Naive thymus-derived CD8-positive, alpha-beta T cell (primary cell): ENCODE measurements around the gene RNF126. TPM values are rescaled to one million over a fixed set of nuclear protein-coding genes. Genes with fewer than 3 reads are reported as not detected.
"Not testable (repeated sequence)": the region's sequence is repeated elsewhere in the genome, so short reads cannot be mapped to it uniquely, and the experiment has no call there.

Experiments used
- ATAC-seq, 2 donors: fragments of 150-1000 bp; cut with Tn5 transposase in 1 of 2; sonication (Bioruptor Pico), chemical (Tn5 transposase) in 1 of 2; 1 replicate in 1 of 2; 2 replicates in 1 of 2; pipeline ENCODE4 v1.10.0; 2021; ENCODE audit warnings: mild to moderate bottlenecking in 2 of 2, moderate library complexity in 2 of 2
- POLR2A ChIA-PET: fragments of 350-600 bp; sonication (Branson Sonifier 250); formaldehyde crosslinking; loops from one replicate; lab custom pipeline; 2021; ENCODE audit warnings: antibody characterized with exemption; lab: Charles Lee
- DNase-seq, 10 donors: peaks; one replicate each; pipeline versions ENCODE4 v3.0.0 to v3.0.0-alpha.2; 2020 to 2022
- H3K27ac Mint-ChIP-seq, 10 donors: one replicate each; pipeline ENCODE4 v1.8.0; 2020 to 2022; ENCODE audit warnings: mild to moderate bottlenecking in 10 of 10, mixed read lengths in 10 of 10, moderate library complexity in 4 of 10, inconsistent platforms in 1 of 10
- H3K27me3 Mint-ChIP-seq, 5 donors: one replicate each; pipeline ENCODE4 v1.8.0; 2021 to 2022; ENCODE audit warnings: mixed read lengths in 5 of 5
- H3K36me3 Mint-ChIP-seq, 3 donors: one replicate each; pipeline ENCODE4 v1.8.0; 2020 to 2022; ENCODE audit warnings: mixed read lengths in 3 of 3, mild to moderate bottlenecking in 2 of 3, inconsistent platforms in 1 of 3
- H3K4me1 Mint-ChIP-seq, 4 donors: one replicate each; pipeline ENCODE4 v1.8.0; 2021 to 2022; ENCODE audit warnings: mixed read lengths in 4 of 4
- H3K4me3 Mint-ChIP-seq, 10 donors: one replicate each; pipeline ENCODE4 v1.8.0; 2020 to 2022; ENCODE audit warnings: mild to moderate bottlenecking in 10 of 10, mixed read lengths in 10 of 10, moderate library complexity in 6 of 10, inconsistent platforms in 1 of 10
- H3K9me3 Mint-ChIP-seq, 9 donors: one replicate each; pipeline ENCODE4 v1.8.0; 2020 to 2022; ENCODE audit warnings: mixed read lengths in 9 of 9, mild to moderate bottlenecking in 3 of 9, inconsistent platforms in 1 of 9, moderate library complexity in 1 of 9
- polyA plus RNA-seq, 3 donors: library from polyadenylated mRNA; unstranded; fragments of 300-500 nt; fragmentation: Illumina TruSeq; gene quantifications; one replicate each; pipeline ENCODE4 v1.2.3, GENCODE V29; 2021
- total RNA-seq, 8 experiments: library from RNA in 2 of 8; stranded (reverse) in 2 of 8; gene quantifications; one replicate each; pipeline ENCODE4 v1.2.3 and lab custom pipeline; 2021 to 2026

The RNF126 gene
- total and polyA plus RNA-seq, 5 experiments from 2014 or later: 56.2 to 125 (median 70.7) TPM

- not testable (repeated sequence) for H3K4me3 Mint-ChIP-seq, H3K27ac Mint-ChIP-seq, H3K9me3 Mint-ChIP-seq, H3K36me3 Mint-ChIP-seq
- DNase-seq: peak in 2 of 10 donors; percentile 25 to 29
- POLR2A ChIA-PET: interaction anchor here (0.6 to 1.0 kb wide), 2 partner anchors 21 to 575 kb away, joined by 3 read pairs; partner anchors contain the start of gene FAM174C
- H3K4me1 Mint-ChIP-seq: peaks cover 4 to 24% (median 17%) of the 10 kb centered on the region in 4 donors
- H3K27me3 Mint-ChIP-seq: peaks cover 3 to 51% (median 10%) of the 10 kb centered on the region in 5 donors
- ATAC-seq: peak in 1 of 2 donors; percentile 29
Measured at GRCh38 chr19:699885-700284, 36.9 kb upstream of the RNF126 start.

DNA sequence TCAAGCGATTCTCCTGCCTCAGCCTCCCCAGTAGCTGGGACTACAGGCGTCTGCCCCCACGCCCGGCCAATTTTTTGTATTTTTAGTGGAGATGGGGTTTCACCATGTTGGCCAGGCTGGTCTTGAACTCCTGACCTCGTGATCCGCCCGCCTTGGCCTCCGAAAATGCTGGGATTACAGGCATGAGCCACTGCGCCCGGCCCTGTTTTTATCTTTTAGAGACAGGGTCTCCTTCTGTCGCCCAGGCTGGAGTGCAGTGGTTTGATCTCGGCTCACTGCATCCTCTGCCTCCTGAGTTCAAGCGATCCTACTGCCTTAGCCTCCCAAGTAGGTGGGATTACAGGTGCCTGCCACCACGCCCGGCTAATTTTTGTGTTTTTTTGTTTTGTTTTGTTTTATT is 35.5 kb upstream of the RNF126 start:
- not testable (repeated sequence) for H3K36me3 Mint-ChIP-seq, H3K27ac Mint-ChIP-seq, ATAC-seq, H3K4me3 Mint-ChIP-seq, DNase-seq, H3K9me3 Mint-ChIP-seq
- H3K4me1 Mint-ChIP-seq: peaks cover 5 to 21% (median 12%) of the 10 kb centered on the region in 4 donors
- peaks cover 3 to 53% (median 10%) of the 10 kb centered on the region in 5 donors for H3K27me3 Mint-ChIP-seq
- POLR2A ChIA-PET: interaction anchor here (1.0 kb wide), 1 partner anchor 19 kb away, joined by 3 read pairs; no protein-coding TSS in a partner anchor

GRCh38 chr19:695352-695949 is 32.4 kb upstream of the RNF126 start, which contains the start of gene PRSS57:
Gene PRSS57, minus strand, starts transcription at chr19:695452. Its CDS starts 22 bp downstream, at chr19:695430.
- ATAC-seq (peak in 1 of 2 donors; percentile 23), DNase-seq (no peak)
- peaks cover 1 to 42% (median 7%) of the 10 kb centered on the region in 5 donors for H3K27me3 Mint-ChIP-seq
- H3K27ac Mint-ChIP-seq: no peak within 1 kb of the TSS
- POLR2A ChIA-PET: interaction anchor here (0.7 kb wide), 1 partner anchor 18 kb away, joined by 4 read pairs; no protein-coding TSS in a partner anchor
- peak within 1 kb of the TSS in 3 of 10 donors; percentile 26 to 51 (median 41) for H3K4me3 Mint-ChIP-seq
- no peaks in the 10 kb centered on the region for H3K9me3 Mint-ChIP-seq
- peaks cover 1 to 8% (median 5%) of the 10 kb centered on the region in 4 donors for H3K4me1 Mint-ChIP-seq
- no peaks in the 10 kb centered on the region for H3K36me3 Mint-ChIP-seq

- Mint-ChIP-seq H3K4me3 (peak overlapping the region in 3 of 10 donors; percentile 15 to 51 (median 41)), H3K27ac (no peak overlapping the region), H3K9me3 (no peaks in the 10 kb centered on the region), H3K4me1 (peaks cover 1 to 8% (median 5%) of the 10 kb centered on the region in 4 donors), H3K27me3 (peaks cover 1 to 38% (median 7%) of the 10 kb centered on the region in 5 donors), H3K36me3 (no peaks in the 10 kb centered on the region)
- POLR2A ChIA-PET: interaction anchor here (0.6 to 0.7 kb wide), 2 partner anchors 17 to 31 kb away, joined by 3 to 4 read pairs; no protein-coding TSS in a partner anchor
- ATAC-seq (peak in 1 of 2 donors; percentile 14), DNase-seq (no peak)
Measured at GRCh38 chr19:694481-695351, 31.7 kb upstream of the RNF126 start.

DNA sequence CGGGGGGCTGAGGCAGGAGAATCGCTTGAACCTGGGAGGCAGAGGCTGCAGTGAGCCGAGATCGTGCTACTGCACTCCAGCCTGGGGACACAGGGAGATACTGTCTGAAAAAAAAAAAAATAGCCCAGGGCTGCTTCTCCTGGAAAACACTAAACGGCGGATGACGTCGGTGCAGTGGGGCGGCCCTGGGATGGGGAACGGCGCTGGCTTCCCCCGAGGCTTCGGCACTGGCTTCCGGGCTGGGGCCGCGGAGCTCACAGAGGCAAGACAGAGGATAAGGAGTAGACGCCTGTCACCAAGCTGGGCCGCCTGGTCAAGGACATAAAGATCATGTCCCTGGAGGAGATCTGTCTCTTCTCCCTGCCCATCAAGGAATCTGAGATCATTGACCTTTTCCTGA is 27.2 kb upstream of the RNF126 start:
- Mint-ChIP-seq H3K27ac (no peak overlapping the region), H3K9me3 (no peaks in the 10 kb centered on the region), H3K36me3 (no peaks in the 10 kb centered on the region), H3K4me3 (no peak overlapping the region), H3K4me1 (peaks cover 0 to 8% (median under 1%) of the 10 kb centered on the region in 4 donors), H3K27me3 (peaks cover 0 to 4% (median 0%) of the 10 kb centered on the region in 5 donors)
- ATAC-seq: no peak
- DNase-seq: no peak
- POLR2A ChIA-PET: interaction anchor here (0.7 kb wide), 1 partner anchor 12 kb away, joined by 3 read pairs; no protein-coding TSS in a partner anchor

DNA sequence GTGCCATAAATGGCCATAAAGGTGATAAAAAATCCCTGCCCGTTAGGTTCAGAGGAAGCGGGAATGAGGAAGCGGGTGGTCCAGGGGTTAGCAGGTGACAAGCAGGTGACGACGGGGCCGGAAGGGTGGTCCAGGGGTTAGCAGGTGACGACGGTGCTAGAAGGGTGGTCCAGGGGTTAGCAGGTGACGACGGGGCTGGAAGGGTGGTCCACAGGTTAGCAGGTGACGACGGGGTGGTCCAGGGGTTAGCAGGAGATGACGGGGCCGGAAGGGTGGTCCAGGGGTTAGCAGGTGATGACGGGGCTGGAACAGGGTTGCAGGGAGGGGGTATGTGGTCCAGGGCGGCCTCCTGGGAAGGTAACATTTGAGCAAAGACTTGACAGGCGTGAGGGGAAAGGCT is 26.0 kb upstream of the RNF126 start:
- H3K36me3 Mint-ChIP-seq: no peaks in the 10 kb centered on the region
- no peaks in the 10 kb centered on the region for H3K27me3 Mint-ChIP-seq
- DNase-seq (no peak), ATAC-seq (no peak)
- no peak overlapping the region for H3K4me3 Mint-ChIP-seq
- no peaks in the 10 kb centered on the region for H3K4me1 Mint-ChIP-seq
- H3K27ac Mint-ChIP-seq: peak overlapping the region in 1 of 10 donors; percentile 15
- H3K9me3 Mint-ChIP-seq: no peaks in the 10 kb centered on the region
- POLR2A ChIA-PET: no interaction called here

DNA sequence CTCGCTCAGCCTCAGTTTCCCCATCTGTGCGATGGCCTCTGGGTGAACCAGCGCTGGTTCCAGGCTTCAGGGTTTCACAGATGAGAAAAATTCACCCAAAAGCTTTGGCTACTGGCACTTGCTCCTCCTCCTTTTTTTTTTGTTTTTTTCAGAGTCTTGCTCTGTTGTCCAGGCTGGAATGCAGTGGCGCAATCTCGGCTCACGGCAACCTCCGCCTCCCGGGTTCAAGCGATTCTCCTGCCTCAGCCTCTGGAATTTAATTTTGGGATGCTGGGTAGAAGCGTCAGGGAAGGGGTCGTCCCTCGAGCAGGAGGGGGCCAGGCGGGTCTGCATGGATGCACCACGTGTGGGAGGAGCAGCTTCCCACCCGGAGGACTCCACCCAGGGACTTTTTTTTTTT is 25.2 kb upstream of the RNF126 start:
- no peaks in the 10 kb centered on the region for H3K4me1 Mint-ChIP-seq
- no peaks in the 10 kb centered on the region for H3K9me3 Mint-ChIP-seq
- no peaks in the 10 kb centered on the region for H3K36me3 Mint-ChIP-seq
- DNase-seq (no peak), ATAC-seq (no peak)
- no peaks in the 10 kb centered on the region for H3K27me3 Mint-ChIP-seq
- H3K27ac Mint-ChIP-seq: peak overlapping the region in 1 of 10 donors; percentile 62
- H3K4me3 Mint-ChIP-seq: no peak overlapping the region
- POLR2A ChIA-PET: interaction anchor here (0.7 kb wide), 1 partner anchor 54 kb away, joined by 3 read pairs; no protein-coding TSS in a partner anchor

DNA sequence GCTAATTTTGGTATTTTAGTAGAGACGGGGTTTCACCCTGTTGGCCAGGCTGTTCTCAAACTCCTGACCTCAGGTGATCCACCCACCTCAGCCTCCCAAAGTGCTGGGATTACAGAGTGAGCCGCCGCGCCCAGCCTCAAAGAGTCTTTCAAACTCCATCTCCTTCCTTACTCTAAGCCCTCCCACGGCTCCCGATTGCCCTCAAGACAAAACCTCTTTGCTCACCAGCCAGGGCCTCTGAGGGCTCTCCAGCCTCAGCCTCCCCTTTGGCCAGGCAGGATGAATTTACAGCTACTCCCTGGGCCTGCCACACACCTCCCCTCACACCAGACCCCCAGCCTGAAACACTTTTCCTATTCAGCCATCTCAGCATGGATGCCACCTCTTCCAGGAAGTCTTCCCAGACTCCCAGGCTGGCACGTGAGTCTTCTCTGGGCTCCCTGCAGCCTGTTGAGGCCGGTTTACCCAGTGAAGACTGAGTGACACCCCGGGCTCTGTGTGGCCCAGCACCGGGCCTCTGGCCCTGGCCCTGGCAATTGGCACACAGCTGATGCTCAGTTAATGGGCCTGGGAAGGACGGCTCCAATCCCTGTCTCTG is 24.7 kb upstream of the RNF126 start:
- POLR2A ChIA-PET: no interaction called here
- DNase-seq: no peak
- Mint-ChIP-seq H3K27me3 (no peaks in the 10 kb centered on the region), H3K4me1 (no peaks in the 10 kb centered on the region), H3K9me3 (no peaks in the 10 kb centered on the region), H3K4me3 (no peak overlapping the region), H3K36me3 (no peaks in the 10 kb centered on the region), H3K27ac (peak overlapping the region in 2 of 10 donors; percentile 62 to 67)
- ATAC-seq: no peak

DNA sequence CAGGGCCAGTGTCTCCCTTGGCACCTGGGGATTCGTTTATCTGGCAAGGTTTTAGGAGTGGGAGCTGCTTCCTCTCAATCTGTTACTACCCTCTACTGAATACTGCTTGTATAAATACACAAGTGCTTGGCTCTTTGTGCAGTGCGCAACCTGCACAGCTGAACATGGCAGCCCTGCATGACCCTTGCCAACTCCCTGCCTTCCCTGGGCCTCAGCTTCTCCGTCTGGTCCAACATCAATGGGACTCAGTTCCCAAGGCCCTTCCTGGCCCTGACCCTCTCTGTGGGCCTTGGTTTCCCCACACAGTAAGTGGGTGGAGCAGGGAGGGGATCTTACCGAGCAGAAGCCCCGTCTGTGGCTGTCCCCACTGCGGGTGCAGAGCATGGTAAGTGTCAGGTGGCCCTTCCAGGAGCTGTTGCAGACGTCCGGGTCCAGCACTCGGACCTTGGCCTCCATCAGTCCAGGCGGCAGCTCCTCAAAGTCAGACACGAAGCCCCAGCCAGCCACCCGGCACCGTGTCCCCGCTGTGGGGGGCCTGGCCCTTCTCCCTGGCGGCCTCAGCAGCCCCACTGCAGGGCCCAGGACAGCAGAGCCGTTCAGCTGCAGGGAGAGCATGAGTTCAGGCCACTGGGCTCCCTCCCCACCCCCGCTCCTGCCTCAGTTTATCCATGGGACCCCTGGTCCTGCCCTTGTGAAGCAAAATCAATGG is 23.7 kb upstream of the RNF126 start:
- no peaks in the 10 kb centered on the region for H3K9me3 Mint-ChIP-seq
- H3K4me1 Mint-ChIP-seq: no peaks in the 10 kb centered on the region
- POLR2A ChIA-PET: no interaction called here
- H3K36me3 Mint-ChIP-seq: no peaks in the 10 kb centered on the region
- peak overlapping the region in 1 of 10 donors; percentile 18 for H3K27ac Mint-ChIP-seq
- H3K27me3 Mint-ChIP-seq: no peaks in the 10 kb centered on the region
- no peak overlapping the region for H3K4me3 Mint-ChIP-seq
- ATAC-seq: no peak
- DNase-seq: no peak

- no peak overlapping the region for H3K4me3 Mint-ChIP-seq
- no peak overlapping the region for H3K27ac Mint-ChIP-seq
- ATAC-seq (no peak), DNase-seq (no peak)
- H3K36me3 Mint-ChIP-seq: no peaks in the 10 kb centered on the region
- POLR2A ChIA-PET: no interaction called here
- no peaks in the 10 kb centered on the region for H3K9me3 Mint-ChIP-seq
- no peaks in the 10 kb centered on the region for H3K27me3 Mint-ChIP-seq
- H3K4me1 Mint-ChIP-seq: peaks cover 0 to 3% (median 3%) of the 10 kb centered on the region in 4 donors
Measured at GRCh38 chr19:685454-685931, 22.5 kb upstream of the RNF126 start.

DNA sequence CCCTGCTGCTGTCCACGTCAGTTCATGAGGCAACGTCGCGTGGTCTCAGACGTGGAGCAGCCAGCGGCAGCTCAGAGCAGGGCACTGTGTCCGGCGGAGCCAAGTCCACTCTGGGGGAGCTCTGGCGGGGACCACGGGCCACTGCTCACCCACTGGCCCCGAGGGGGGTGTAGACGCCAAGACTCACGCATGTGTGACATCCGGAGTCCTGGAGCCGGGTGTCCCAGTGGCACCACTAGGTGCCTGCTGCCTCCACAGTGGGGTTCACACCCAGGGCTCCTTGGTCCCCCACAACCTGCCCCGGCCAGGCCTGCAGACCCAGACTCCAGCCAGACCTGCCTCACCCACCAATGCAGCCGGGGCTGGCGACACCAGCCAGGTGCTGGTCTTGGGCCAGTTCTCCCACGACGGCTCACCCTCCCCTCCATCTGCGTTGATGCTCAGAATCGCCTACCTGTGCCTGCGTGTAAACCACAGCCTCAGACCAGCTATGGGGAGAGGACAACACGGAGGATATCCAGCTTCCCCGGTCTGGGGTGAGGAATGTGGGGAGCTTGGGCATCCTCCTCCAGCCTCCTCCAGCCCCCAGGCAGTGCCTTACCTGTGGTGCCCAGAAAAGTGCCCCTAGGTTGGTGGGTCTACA is 19.8 kb upstream of the RNF126 start:
- peak overlapping the region in 3 of 10 donors; percentile 43 to 86 (median 57) for H3K27ac Mint-ChIP-seq
- no peaks in the 10 kb centered on the region for H3K36me3 Mint-ChIP-seq
- POLR2A ChIA-PET: interaction anchor here (0.7 kb wide), 1 partner anchor 34 kb away, joined by 3 read pairs; no protein-coding TSS in a partner anchor
- H3K4me1 Mint-ChIP-seq: peaks cover 0 to 12% (median 4%) of the 10 kb centered on the region in 4 donors
- ATAC-seq (no peak), DNase-seq (no peak)
- H3K4me3 Mint-ChIP-seq: no peak overlapping the region
- H3K27me3 Mint-ChIP-seq: no peaks in the 10 kb centered on the region
- no peaks in the 10 kb centered on the region for H3K9me3 Mint-ChIP-seq
